OCI-LY1 (cell line): ENCODE measurements around the gene FBXO47.

Source experiments
- H2AFZ ChIP-seq: fragments of 200-600 bp; sonication (generic), shearing (Covaris generic); 2 replicates; pipeline ENCODE4 v1.6.0; 2014; ENCODE audit warnings: antibody characterized with exemption, mild to moderate bottlenecking, low read length
- H3F3A ChIP-seq: fragments of 200-600 bp; sonication (generic), shearing (Covaris generic); 2 replicates; pipeline ENCODE4 v1.6.0; 2014; ENCODE audit warnings: mild to moderate bottlenecking, antibody characterized with exemption, low read length, moderate library complexity; ENCODE audit not compliant: insufficient read depth
- H3K27ac ChIP-seq: fragments of 200-600 bp; sonication (generic); 2 replicates; pipeline ENCODE4 v1.5.1; 2014; ENCODE audit warnings: low read length, mixed run types, mild to moderate bottlenecking, low read depth; ENCODE audit not compliant: poor library complexity, severe bottlenecking
- H3K27me3 ChIP-seq: fragments of 200-600 bp; sonication (generic); 2 replicates; pipeline ENCODE4 v1.6.0; 2014; ENCODE audit warnings: antibody characterized with exemption, mild to moderate bottlenecking, low read length, moderate library complexity; ENCODE audit not compliant: insufficient read depth
- H3K36me3 ChIP-seq: fragments of 200-600 bp; sonication (generic); 2 replicates; pipeline ENCODE4 v1.6.1; 2014; ENCODE audit warnings: mild to moderate bottlenecking, antibody characterized with exemption, low read length, moderate library complexity, mixed read lengths; ENCODE audit not compliant: insufficient read depth
- H3K4me1 ChIP-seq: fragments of 200-600 bp; sonication (generic); 2 replicates; pipeline ENCODE4 v1.5.1; 2014; ENCODE audit warnings: mild to moderate bottlenecking, low read length, moderate library complexity; ENCODE audit not compliant: insufficient read depth, severe bottlenecking
- H3K4me2 ChIP-seq: fragments of 200-600 bp; sonication (generic), shearing (Covaris generic); 2 replicates; pipeline ENCODE4 v1.6.1; 2014; ENCODE audit warnings: low read length
- H3K4me3 ChIP-seq: fragments of 200-600 bp; sonication (generic); 2 replicates; pipeline ENCODE4 v1.5.1; 2014; ENCODE audit warnings: low read length, low read depth, mild to moderate bottlenecking, mixed read lengths; ENCODE audit not compliant: poor library complexity, severe bottlenecking
- H3K79me2 ChIP-seq: fragments of 200-600 bp; shearing (Covaris generic); 2 replicates; pipeline ENCODE4 v1.6.1; 2016; ENCODE audit warnings: mixed run types, low read length, mixed read lengths; ENCODE audit not compliant: insufficient read depth
- H3K9ac ChIP-seq: fragments of 200-600 bp; sonication (generic), shearing (Covaris generic); 2 replicates; pipeline ENCODE4 v1.6.1; 2014; ENCODE audit warnings: mild to moderate bottlenecking, low read length, mixed read lengths
- H3K9me2 ChIP-seq: fragments of 200-600 bp; sonication (generic), shearing (Covaris generic); 2 replicates; pipeline ENCODE4 v1.6.1; 2014; ENCODE audit warnings: low read depth, mild to moderate bottlenecking, low read length, mixed read lengths
- H3K9me3 ChIP-seq: fragments of 200-600 bp; shearing (Covaris generic); 2 replicates; pipeline ENCODE4 v1.6.1; 2014; ENCODE audit warnings: low read length, mixed read lengths
- H4K20me1 ChIP-seq: fragments of 200-600 bp; sonication (generic), shearing (Covaris generic); 2 replicates; pipeline ENCODE4 v1.6.0; 2016; ENCODE audit warnings: mild to moderate bottlenecking, low read length; ENCODE audit not compliant: insufficient read depth
- CTCF ChIP-seq: fragments of 200-600 bp; sonication (generic), shearing (Covaris generic); IDR thresholded peaks from 2 replicates; pipeline ENCODE4 v1.5.1; 2017; ENCODE audit warnings: mild to moderate bottlenecking, antibody characterized with exemption, low read length, moderate library complexity, mixed read lengths
- EZH2 ChIP-seq: fragments of 200-600 bp; sonication (generic), shearing (Covaris generic); IDR thresholded peaks from 2 replicates; pipeline ENCODE4 v1.8.0; 2017; ENCODE audit warnings: borderline replicate concordance, mixed run types, mild to moderate bottlenecking, antibody characterized with exemption, low read length, moderate library complexity, mixed read lengths

The FBXO47 gene

GRCh38 chr17:39002991-39003715 lies 36.0 kb upstream of the FBXO47 start:
- H3K4me1 ChIP-seq, result no peaks in the 10 kb centered on the region
- no peak overlapping the region for H3K4me3 ChIP-seq
- H3K9me2 ChIP-seq, result no peaks in the 10 kb centered on the region
- TF ChIP-seq EZH2, result no peak
- TF ChIP-seq CTCF, result no peak
- H3K27ac ChIP-seq, result no peak overlapping the region
- H3K36me3 ChIP-seq, result no peaks in the 10 kb centered on the region
- H3K27me3 ChIP-seq, result no peaks in the 10 kb centered on the region
- H3K9ac ChIP-seq, result no peak overlapping the region
- H3K79me2 ChIP-seq, result no peaks in the 10 kb centered on the region
- no peaks in the 10 kb centered on the region for H3F3A ChIP-seq
- no peak overlapping the region for H2AFZ ChIP-seq
- no peak overlapping the region for H3K4me2 ChIP-seq
- no peaks in the 10 kb centered on the region for H4K20me1 ChIP-seq
- H3K9me3 ChIP-seq, result no peaks in the 10 kb centered on the region

- H3F3A ChIP-seq, result no peaks in the 10 kb centered on the region
- no peaks in the 10 kb centered on the region for H3K79me2 ChIP-seq
- no peak overlapping the region for H3K27ac ChIP-seq
- no peak overlapping the region for H3K4me3 ChIP-seq
- H4K20me1 ChIP-seq, result no peaks in the 10 kb centered on the region
- H3K9me2 ChIP-seq, result no peaks in the 10 kb centered on the region
- no peaks in the 10 kb centered on the region; the same call in 1 of the 2 replicates for H3K27me3 ChIP-seq
- H3K4me2 ChIP-seq, result no peak overlapping the region
- no peaks in the 10 kb centered on the region for H3K4me1 ChIP-seq
- no peak overlapping the region for H2AFZ ChIP-seq
- H3K9me3 ChIP-seq, result peaks cover under 1% of the 10 kb centered on the region
- no peaks in the 10 kb centered on the region for H3K36me3 ChIP-seq
- H3K9ac ChIP-seq, result no peak overlapping the region
- TF ChIP-seq CTCF (no peak), EZH2 (no peak)
Observed at GRCh38 chr17:39001703-39002637, 34.8 kb upstream of the FBXO47 start.

GRCh38 chr17:39000021-39000601 lies 32.9 kb upstream of the FBXO47 start:
- Histone ChIP-seq H3K9me2 (no peaks in the 10 kb centered on the region), H3K4me2 (no peak overlapping the region), H4K20me1 (no peaks in the 10 kb centered on the region), H2AFZ (no peak overlapping the region), H3K79me2 (no peaks in the 10 kb centered on the region), H3K9me3 (peaks cover 9% of the 10 kb centered on the region), H3K4me1 (no peaks in the 10 kb centered on the region), H3K27me3 (no peaks in the 10 kb centered on the region; the same call in 1 of the 2 replicates), H3K4me3 (no peak overlapping the region), H3F3A (no peaks in the 10 kb centered on the region), H3K9ac (no peak overlapping the region), H3K27ac (no peak overlapping the region), H3K36me3 (no peaks in the 10 kb centered on the region; the same call in 1 of the 2 replicates)
- TF ChIP-seq EZH2 (no peak), CTCF (no peak)
